ENCODE measurements around the gene DENND1B.

The DENND1B gene

DNA sequence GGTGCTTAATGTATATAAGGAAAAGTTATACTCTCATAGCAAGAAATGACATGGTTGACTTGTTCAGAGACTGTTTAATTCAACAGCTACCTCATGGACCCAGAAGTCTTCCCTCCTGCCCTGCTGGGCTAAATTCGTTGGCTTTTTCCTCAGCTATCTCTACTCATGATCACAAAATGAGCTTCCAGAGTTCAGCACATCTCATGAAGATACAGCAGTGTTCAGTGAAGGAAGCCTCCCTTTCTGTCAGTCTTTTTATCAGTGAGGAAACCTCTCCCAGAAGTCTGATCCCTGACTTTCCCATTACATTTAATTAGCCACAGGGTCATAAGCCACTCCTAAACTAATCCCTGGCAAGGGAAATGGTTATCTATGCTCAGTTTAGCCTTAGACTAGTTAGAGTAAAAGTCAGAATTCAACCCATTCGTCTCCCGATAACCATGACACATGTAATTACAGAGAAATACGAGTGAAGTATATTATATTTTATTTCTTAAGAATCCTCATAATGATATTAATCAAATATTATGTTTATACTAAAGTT, 97.5 kb downstream of the DENND1B start:
- H3K9ac ChIP-seq (ENCODE audit: low read length) = no peak overlapping the region
- no peaks in the 10 kb centered on the region for H3K27me3 ChIP-seq (replicated peaks; ENCODE audit: control insufficient read depth, insufficient read depth, low read length)
- peaks cover 31% of the 10 kb centered on the region for H3K4me1 ChIP-seq (ENCODE audit: control insufficient read depth, insufficient read depth, low read length)
- no peak overlapping the region for H3K4me3 ChIP-seq (ENCODE audit: low read length)
- DNase-seq (ENCODE audit: low read depth) = no peak
- H3K9me3 ChIP-seq (ENCODE audit: control insufficient read depth, low read length) = no peaks in the 10 kb centered on the region
- H3K36me3 ChIP-seq (ENCODE audit: control insufficient read depth, insufficient read depth, low read length, severe bottlenecking) = no peaks in the 10 kb centered on the region

DNA sequence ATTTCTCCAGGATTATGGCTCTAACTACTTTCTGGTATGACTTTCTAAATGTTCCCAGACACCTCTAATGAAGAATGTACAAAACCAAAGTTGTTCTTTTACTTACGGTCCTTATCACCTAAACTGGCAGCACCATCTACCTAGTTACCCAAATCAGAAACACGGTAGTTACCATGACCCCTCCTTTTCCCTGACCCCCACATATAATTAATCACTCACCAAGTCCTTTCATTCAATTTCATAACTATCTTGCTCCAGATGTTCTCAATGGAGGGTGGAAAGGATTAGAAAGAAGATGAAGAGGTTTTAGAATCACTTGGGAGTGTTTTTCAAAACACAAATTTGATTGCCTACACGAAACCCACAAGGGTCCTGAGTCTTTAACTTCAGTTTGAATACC, 98.0 kb downstream of the DENND1B start:
- no peak overlapping the region for H3K9ac ChIP-seq (ENCODE audit: low read length)
- no peak for DNase-seq (ENCODE audit: low read depth)
- no peaks in the 10 kb centered on the region for H3K36me3 ChIP-seq (ENCODE audit: control insufficient read depth, insufficient read depth, low read length, severe bottlenecking)
- peaks cover 36% of the 10 kb centered on the region for H3K4me1 ChIP-seq (ENCODE audit: control insufficient read depth, insufficient read depth, low read length)
- no peaks in the 10 kb centered on the region for H3K27me3 ChIP-seq (replicated peaks; ENCODE audit: control insufficient read depth, insufficient read depth, low read length)
- H3K4me3 ChIP-seq (ENCODE audit: low read length) = no peak overlapping the region
- H3K9me3 ChIP-seq (ENCODE audit: control insufficient read depth, low read length) = no peaks in the 10 kb centered on the region

DNA sequence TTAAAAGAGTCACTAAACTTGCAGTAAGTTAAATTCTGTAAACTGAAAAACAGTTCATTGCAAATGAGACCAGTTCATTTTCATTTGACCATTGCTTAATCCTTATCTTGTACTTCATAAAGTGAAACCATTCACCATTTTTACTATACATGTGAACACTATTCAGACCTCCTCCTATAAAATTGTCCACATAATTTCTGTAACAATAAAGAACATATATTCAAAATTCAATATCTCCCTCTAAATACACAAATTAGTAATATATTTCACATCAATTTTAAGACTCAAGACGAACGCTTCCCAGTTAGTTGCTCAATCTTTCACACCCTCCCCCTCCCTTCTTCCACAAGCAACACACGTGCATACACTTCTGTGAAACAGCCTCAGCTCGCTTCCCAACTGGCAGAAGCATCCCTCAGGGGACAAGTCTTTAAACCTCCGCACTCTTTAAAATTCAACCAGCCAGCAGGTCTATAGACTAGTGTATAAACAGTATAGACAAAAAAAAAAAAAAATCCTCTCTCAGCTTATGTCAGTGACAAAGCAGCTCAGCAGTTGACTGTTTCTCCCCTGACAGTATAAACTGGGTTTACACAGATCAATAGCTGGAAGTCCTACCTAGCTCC, 99.6 kb downstream of the DENND1B start:
- Histone ChIP-seq H3K4me3 (ENCODE audit: low read length) (peak overlapping the region; percentile 87), H3K36me3 (ENCODE audit: control insufficient read depth, insufficient read depth, low read length, severe bottlenecking) (no peaks in the 10 kb centered on the region), H3K27me3 (replicated peaks; ENCODE audit: control insufficient read depth, insufficient read depth, low read length) (no peaks in the 10 kb centered on the region), H3K9ac (ENCODE audit: low read length) (peak overlapping the region; percentile 78), H3K4me1 (ENCODE audit: control insufficient read depth, insufficient read depth, low read length) (peaks cover 46% of the 10 kb centered on the region), H3K9me3 (ENCODE audit: control insufficient read depth, low read length) (no peaks in the 10 kb centered on the region)
- no peak for DNase-seq (ENCODE audit: low read depth)

DNA sequence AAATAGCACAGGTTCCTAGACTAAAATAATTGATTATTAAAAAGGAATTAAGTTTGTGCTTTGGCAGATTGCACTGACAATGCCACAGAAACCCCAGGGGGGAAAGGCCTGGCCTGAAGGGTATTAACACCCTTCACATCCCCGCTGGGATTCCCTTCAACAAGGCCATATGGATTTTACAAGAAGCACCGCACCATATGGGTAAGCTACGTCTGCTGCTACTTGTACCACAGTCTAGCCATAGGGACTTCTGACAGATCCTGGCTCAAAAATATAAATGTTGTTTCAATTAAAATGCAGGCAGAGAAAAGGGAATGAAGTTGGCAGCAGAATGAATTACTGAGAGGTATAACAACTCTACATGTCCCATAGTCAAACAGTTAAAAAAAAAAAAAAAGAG, 101.0 kb downstream of the DENND1B start:
- Histone ChIP-seq H3K9me3 (ENCODE audit: control insufficient read depth, low read length) (no peaks in the 10 kb centered on the region), H3K27me3 (replicated peaks; ENCODE audit: control insufficient read depth, insufficient read depth, low read length) (no peaks in the 10 kb centered on the region), H3K4me1 (ENCODE audit: control insufficient read depth, insufficient read depth, low read length) (peaks cover 46% of the 10 kb centered on the region), H3K36me3 (ENCODE audit: control insufficient read depth, insufficient read depth, low read length, severe bottlenecking) (no peaks in the 10 kb centered on the region), H3K4me3 (ENCODE audit: low read length) (no peak overlapping the region), H3K9ac (ENCODE audit: low read length) (no peak overlapping the region)
- peak; percentile 7 for DNase-seq (ENCODE audit: low read depth)

DNA sequence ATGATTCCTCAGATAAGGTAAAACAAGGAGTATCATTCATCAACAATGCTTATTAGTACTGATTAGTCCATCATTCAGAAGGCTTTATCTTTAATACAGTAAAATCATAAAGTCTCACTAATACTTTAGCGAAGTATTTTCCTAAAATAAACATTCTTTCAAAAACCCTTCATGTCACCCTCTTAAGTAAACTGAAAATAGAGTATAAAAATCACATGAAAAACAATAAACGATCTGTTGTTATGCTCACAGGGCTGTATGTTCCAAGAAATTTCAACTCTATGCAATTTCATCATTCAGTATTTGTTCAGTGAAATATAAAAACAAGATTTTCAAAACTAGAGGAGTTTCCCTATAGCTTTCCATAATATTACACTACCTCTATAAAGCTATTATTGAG, 102.0 kb downstream of the DENND1B start:
- Histone ChIP-seq H3K4me1 (ENCODE audit: control insufficient read depth, insufficient read depth, low read length) (peaks cover 46% of the 10 kb centered on the region), H3K9ac (ENCODE audit: low read length) (no peak overlapping the region), H3K4me3 (ENCODE audit: low read length) (no peak overlapping the region), H3K36me3 (ENCODE audit: control insufficient read depth, insufficient read depth, low read length, severe bottlenecking) (no peaks in the 10 kb centered on the region), H3K27me3 (replicated peaks; ENCODE audit: control insufficient read depth, insufficient read depth, low read length) (no peaks in the 10 kb centered on the region), H3K9me3 (ENCODE audit: control insufficient read depth, low read length) (no peaks in the 10 kb centered on the region)
- DNase-seq (ENCODE audit: low read depth) = no peak

DNA sequence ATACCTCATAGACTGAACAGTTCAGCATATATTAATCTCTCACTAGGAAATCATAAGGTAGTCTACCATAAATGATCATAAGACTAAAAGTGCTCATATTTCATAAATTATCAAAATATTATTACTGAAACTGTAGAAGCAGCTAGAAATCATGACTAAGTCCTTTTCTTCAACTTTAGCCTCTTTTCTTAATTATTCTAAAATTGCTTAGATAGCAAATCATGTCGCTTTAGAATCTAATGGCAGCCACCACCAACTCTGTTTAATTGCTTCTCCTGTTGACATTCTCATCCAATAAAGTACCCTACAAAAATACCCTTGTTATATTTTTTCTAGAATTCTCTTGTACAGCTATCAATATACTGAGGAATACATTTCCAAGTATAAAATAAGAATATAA, 102.9 kb downstream of the DENND1B start:
- Histone ChIP-seq H3K4me1 (ENCODE audit: control insufficient read depth, insufficient read depth, low read length) (peaks cover 46% of the 10 kb centered on the region), H3K4me3 (ENCODE audit: low read length) (no peak overlapping the region), H3K36me3 (ENCODE audit: control insufficient read depth, insufficient read depth, low read length, severe bottlenecking) (no peaks in the 10 kb centered on the region), H3K9me3 (ENCODE audit: control insufficient read depth, low read length) (no peaks in the 10 kb centered on the region), H3K27me3 (replicated peaks; ENCODE audit: control insufficient read depth, insufficient read depth, low read length) (no peaks in the 10 kb centered on the region), H3K9ac (ENCODE audit: low read length) (no peak overlapping the region)
- no peak for DNase-seq (ENCODE audit: low read depth)

DNA sequence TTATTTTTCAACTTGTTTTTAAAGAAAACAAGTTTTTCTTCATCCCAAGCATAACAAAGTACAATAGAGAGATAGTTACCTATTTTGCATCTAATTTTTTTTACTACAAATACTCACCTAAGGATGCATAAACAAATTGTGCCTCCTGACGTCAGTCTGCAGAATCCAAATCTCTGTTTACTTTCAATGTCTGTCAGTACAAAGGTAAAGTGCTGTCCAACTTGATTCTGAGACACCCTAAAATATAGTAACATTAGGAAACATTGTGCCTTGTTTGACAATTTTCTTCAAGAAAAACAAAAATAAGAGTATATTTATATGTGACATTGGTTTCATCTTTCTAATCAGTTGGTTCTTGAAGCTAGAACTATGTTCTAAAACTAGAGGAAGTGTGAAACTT, 103.4 kb downstream of the DENND1B start:
- no peak for DNase-seq (ENCODE audit: low read depth)
- Histone ChIP-seq H3K36me3 (ENCODE audit: control insufficient read depth, insufficient read depth, low read length, severe bottlenecking) (no peaks in the 10 kb centered on the region), H3K4me1 (ENCODE audit: control insufficient read depth, insufficient read depth, low read length) (peaks cover 46% of the 10 kb centered on the region), H3K9me3 (ENCODE audit: control insufficient read depth, low read length) (no peaks in the 10 kb centered on the region), H3K4me3 (ENCODE audit: low read length) (no peak overlapping the region), H3K27me3 (replicated peaks; ENCODE audit: control insufficient read depth, insufficient read depth, low read length) (no peaks in the 10 kb centered on the region), H3K9ac (ENCODE audit: low read length) (no peak overlapping the region)

DNA sequence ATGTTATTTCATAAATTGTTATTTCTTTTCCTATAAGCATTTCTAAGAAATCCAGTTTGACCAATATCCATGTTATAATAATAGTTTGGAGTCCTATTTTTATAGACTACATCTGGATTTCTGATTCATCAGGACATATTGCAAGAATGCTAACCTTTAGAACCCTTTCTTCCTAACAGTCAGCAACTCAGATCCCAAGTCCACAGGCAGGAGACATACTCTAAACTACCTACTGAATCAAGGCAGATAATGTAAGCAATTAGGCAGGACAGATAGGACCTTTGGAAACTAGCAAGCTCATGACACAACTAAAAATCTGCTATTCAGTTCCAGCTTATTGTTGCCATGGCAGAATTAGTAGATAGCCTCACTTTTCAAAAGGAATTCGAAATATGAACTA, 104.1 kb downstream of the DENND1B start:
- Histone ChIP-seq H3K4me1 (ENCODE audit: control insufficient read depth, insufficient read depth, low read length) (peaks cover 43% of the 10 kb centered on the region), H3K36me3 (ENCODE audit: control insufficient read depth, insufficient read depth, low read length, severe bottlenecking) (no peaks in the 10 kb centered on the region), H3K27me3 (replicated peaks; ENCODE audit: control insufficient read depth, insufficient read depth, low read length) (no peaks in the 10 kb centered on the region), H3K9ac (ENCODE audit: low read length) (no peak overlapping the region), H3K9me3 (ENCODE audit: control insufficient read depth, low read length) (no peaks in the 10 kb centered on the region), H3K4me3 (ENCODE audit: low read length) (no peak overlapping the region)
- peak; percentile 30 for DNase-seq (ENCODE audit: low read depth)

DNA sequence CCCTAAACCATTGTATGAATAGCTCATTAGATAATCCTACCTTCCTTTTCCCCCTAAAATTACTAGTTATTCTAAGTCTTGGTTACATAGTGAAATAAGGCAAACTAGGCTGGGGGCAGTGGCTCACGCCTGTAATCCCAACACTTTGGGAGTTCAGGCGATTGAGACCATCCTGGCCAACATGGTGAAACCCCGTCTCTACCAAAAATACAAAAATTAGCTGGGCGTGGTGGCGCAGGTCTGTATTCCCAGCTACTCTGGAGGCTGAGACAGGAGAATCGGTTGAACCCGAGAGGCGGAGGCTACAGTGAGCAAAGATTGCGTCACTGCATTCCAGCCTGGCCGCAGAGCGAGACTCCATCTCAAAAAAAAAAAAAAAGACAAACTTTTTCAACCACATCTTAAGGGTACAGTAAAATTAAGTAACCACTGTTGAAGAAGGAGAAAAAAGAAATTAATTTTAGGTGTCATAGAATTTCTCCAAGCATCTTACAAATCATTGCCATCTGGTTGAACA, 108.5 kb downstream of the DENND1B start:
- Histone ChIP-seq H3K9me3 (ENCODE audit: control insufficient read depth, low read length) (no peaks in the 10 kb centered on the region), H3K4me1 (ENCODE audit: control insufficient read depth, insufficient read depth, low read length) (peaks cover 13% of the 10 kb centered on the region), H3K27me3 (replicated peaks; ENCODE audit: control insufficient read depth, insufficient read depth, low read length) (no peaks in the 10 kb centered on the region), H3K4me3 (ENCODE audit: low read length) (no peak overlapping the region), H3K9ac (ENCODE audit: low read length) (no peak overlapping the region), H3K36me3 (ENCODE audit: control insufficient read depth, insufficient read depth, low read length, severe bottlenecking) (no peaks in the 10 kb centered on the region)
- DNase-seq (ENCODE audit: low read depth) = no peak

DNA sequence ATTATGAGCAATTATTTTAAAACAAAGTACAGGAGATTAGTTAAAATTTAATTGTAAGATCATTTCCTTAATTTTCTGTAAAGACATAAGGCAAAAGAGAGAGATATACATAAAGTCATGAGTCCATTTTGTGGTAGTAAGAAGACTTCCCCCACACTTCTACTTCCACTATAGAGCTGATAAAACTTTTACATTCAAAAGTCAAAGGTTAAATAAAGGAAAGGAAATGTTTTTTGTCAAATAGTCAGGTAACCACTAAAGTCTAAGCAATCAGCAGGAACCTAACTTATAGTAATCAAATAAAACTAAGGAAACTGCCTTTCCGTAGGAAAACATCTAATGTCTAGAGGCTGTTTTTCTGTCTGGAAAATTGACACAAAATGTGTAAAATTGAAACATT, 110.9 kb downstream of the DENND1B start:
- Histone ChIP-seq H3K4me1 (ENCODE audit: control insufficient read depth, insufficient read depth, low read length) (peaks cover 18% of the 10 kb centered on the region), H3K4me3 (ENCODE audit: low read length) (no peak overlapping the region), H3K27me3 (replicated peaks; ENCODE audit: control insufficient read depth, insufficient read depth, low read length) (no peaks in the 10 kb centered on the region), H3K9me3 (ENCODE audit: control insufficient read depth, low read length) (no peaks in the 10 kb centered on the region), H3K9ac (ENCODE audit: low read length) (no peak overlapping the region), H3K36me3 (ENCODE audit: control insufficient read depth, insufficient read depth, low read length, severe bottlenecking) (no peaks in the 10 kb centered on the region)
- DNase-seq (ENCODE audit: low read depth) = no peak

DNA sequence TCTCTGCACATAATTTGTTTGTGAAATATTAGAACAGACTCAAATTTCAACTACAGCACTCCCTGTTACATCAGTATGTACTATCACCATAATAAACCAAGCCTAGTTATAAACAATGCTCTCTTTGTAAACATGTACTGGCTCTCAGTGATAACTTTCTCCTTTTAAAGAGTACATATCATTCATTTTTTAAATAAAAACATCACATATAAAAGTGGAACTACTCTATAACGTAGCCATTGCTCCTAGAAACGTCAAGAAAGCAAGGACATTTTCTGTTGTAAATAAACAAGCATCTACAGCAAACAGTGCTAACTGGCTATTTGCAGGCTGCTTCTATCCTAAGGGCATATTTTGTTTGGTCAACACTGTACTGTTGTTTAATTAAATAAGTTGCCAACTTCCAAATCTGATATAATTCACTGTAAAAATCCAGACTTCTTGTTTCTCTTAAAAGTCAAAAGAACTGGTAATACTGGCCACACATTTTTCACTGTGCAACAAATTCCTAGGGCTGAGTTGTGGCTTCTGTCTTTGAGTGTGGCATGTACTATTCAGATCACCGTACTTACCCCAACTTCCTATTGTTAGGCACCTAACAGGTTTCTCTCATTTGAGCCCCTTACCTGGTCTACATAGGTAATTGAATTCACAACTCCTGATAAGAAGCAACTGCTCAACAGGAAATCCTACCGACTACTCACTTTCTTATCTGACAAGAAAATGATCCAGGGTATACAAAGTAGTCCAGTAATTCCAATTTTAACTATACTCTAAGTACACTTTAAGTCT, 111.9 kb downstream of the DENND1B start:
- no peaks in the 10 kb centered on the region for H3K36me3 ChIP-seq (ENCODE audit: control insufficient read depth, insufficient read depth, low read length, severe bottlenecking)
- no peaks in the 10 kb centered on the region for H3K27me3 ChIP-seq (replicated peaks; ENCODE audit: control insufficient read depth, insufficient read depth, low read length)
- peak; percentile 16 for DNase-seq (ENCODE audit: low read depth)
- H3K9ac ChIP-seq (ENCODE audit: low read length) = no peak overlapping the region
- no peaks in the 10 kb centered on the region for H3K9me3 ChIP-seq (ENCODE audit: control insufficient read depth, low read length)
- no peak overlapping the region for H3K4me3 ChIP-seq (ENCODE audit: low read length)
- H3K4me1 ChIP-seq (ENCODE audit: control insufficient read depth, insufficient read depth, low read length) = peaks cover 22% of the 10 kb centered on the region
